Endothelial cell of umbilical vein (primary cell): ENCODE results near the gene RAX. TPM values are rescaled to one million over a fixed set of nuclear protein-coding genes. Genes with fewer than 3 reads are reported as not detected.

Experiments used
- BruUV-seq: library from RNA; stranded (reverse); fragments of 400-500 nt; replicated peaks from 2 replicates; lab custom pipeline; 2021; lab: Mats Ljungman, UMichigan
- CTCF ChIA-PET: fragments of 300-600, 350-600 bp; sonication (Branson Sonifier 250); formaldehyde crosslinking; loops from one replicate; lab custom pipeline; 2021; ENCODE audit warnings: antibody characterized with exemption, inconsistent platforms; lab: Charles Lee
- POLR2A ChIA-PET: fragments of 300-600, 350-600 bp; sonication (Branson Sonifier 250); formaldehyde crosslinking; loops from one replicate; lab custom pipeline; 2021; ENCODE audit warnings: antibody characterized with exemption, inconsistent platforms; lab: Charles Lee
- DNase-seq: peaks from one replicate; pipeline ENCODE4 v3.0.0-alpha.2; 2011; ENCODE audit warnings: low read depth, low spot score
- FAIRE-seq: peaks from 2 replicates; lab custom pipeline; 2011; peaks lifted over from hg19 to GRCh38; lab: Jason Lieb, UNC
- H2AFZ ChIP-seq: 2 replicates; pipeline ENCODE4 v1.6.0; 2012; ENCODE audit warnings: low read depth, low read length, control low read depth, inconsistent platforms
- H3K27ac ChIP-seq: 2 replicates; pipeline ENCODE4 v1.5.1; 2011; ENCODE audit warnings: low read depth, mild to moderate bottlenecking, control low read depth, low read length, moderate library complexity; ENCODE audit not compliant: insufficient read depth
- H3K27me3 ChIP-seq, 2 experiments: 2 replicates each; pipeline versions ENCODE4 v1.6.0 to v1.6.1; 2011; ENCODE audit warnings: low read length in 2 of 2, mixed read lengths in 1 of 2; ENCODE audit not compliant: control insufficient read depth in 2 of 2, insufficient read depth in 2 of 2
- H3K36me3 ChIP-seq, 2 experiments: 2 replicates in 1 of 2; 3 replicates in 1 of 2; pipeline ENCODE4 v1.5.1; 2011; ENCODE audit warnings: low read length in 2 of 2, mild to moderate bottlenecking in 1 of 2, moderate library complexity in 1 of 2; ENCODE audit not compliant: control insufficient read depth in 2 of 2, insufficient read depth in 2 of 2; ENCODE audit errors: extremely low read depth in 1 of 2
- H3K4me1 ChIP-seq: 3 replicates; pipeline ENCODE4 v1.5.1; 2011; ENCODE audit warnings: mild to moderate bottlenecking, low read length; ENCODE audit not compliant: control insufficient read depth, insufficient read depth; ENCODE audit errors: extremely low read depth
- H3K4me2 ChIP-seq: 2 replicates; pipeline ENCODE4 v1.6.1; 2011; ENCODE audit warnings: low read length, control low read depth, mixed read lengths; ENCODE audit not compliant: insufficient read depth
- H3K4me3 ChIP-seq, 3 experiments: fragments of 200-600 bp in 1 of 3; sonication (generic), shearing (Covaris generic) in 1 of 3; replicated peaks in 1 of 3; 2 replicates each; pipeline ENCODE4 v1.5.1; 2011 to 2016; ENCODE audit warnings: control low read depth in 3 of 3, low read length in 3 of 3, mild to moderate bottlenecking in 2 of 3, inconsistent platforms in 1 of 3, low read depth in 1 of 3, moderate library complexity in 1 of 3; ENCODE audit not compliant: insufficient read depth in 1 of 3
- H3K79me2 ChIP-seq: 2 replicates; pipeline ENCODE4 v1.6.0; 2012; ENCODE audit warnings: low read length, inconsistent platforms; ENCODE audit not compliant: control insufficient read depth, insufficient read depth
- H3K9ac ChIP-seq: replicated peaks from 2 replicates; pipeline ENCODE3; 2011; ENCODE audit warnings: low read length, control low read depth; ENCODE audit not compliant: insufficient read depth; ENCODE audit errors: extremely low read depth
- H3K9me1 ChIP-seq: replicated peaks from 3 replicates; pipeline ENCODE4 v1.6.0; 2011; ENCODE audit warnings: mild to moderate bottlenecking, low read length; ENCODE audit not compliant: control insufficient read depth, insufficient read depth; ENCODE audit errors: extremely low read depth
- H3K9me3 ChIP-seq: replicated peaks from 2 replicates; pipeline ENCODE4 v1.5.1; 2012; ENCODE audit warnings: low read length, inconsistent platforms; ENCODE audit not compliant: control insufficient read depth, insufficient read depth
- H4K20me1 ChIP-seq: replicated peaks from 2 replicates; pipeline ENCODE3; 2011; ENCODE audit warnings: mild to moderate bottlenecking, low read length; ENCODE audit not compliant: control insufficient read depth, insufficient read depth; ENCODE audit errors: extremely low read depth
- EZH2 ChIP-seq: IDR thresholded peaks from 2 replicates; pipeline ENCODE4 v1.6.1; 2012; ENCODE audit warnings: borderline replicate concordance, low read depth, mild to moderate bottlenecking, moderate library complexity, low read length, inconsistent platforms; ENCODE audit not compliant: severe bottlenecking
- FOS ChIP-seq: IDR thresholded peaks from 2 replicates; pipeline ENCODE4 v1.6.1; 2011; ENCODE audit warnings: mild to moderate bottlenecking, low read length, moderate library complexity, borderline replicate concordance; ENCODE audit not compliant: insufficient read depth
- GATA2 ChIP-seq: IDR thresholded peaks from 2 replicates; pipeline ENCODE4 v1.7.0; 2011; ENCODE audit warnings: low read depth, mild to moderate bottlenecking, moderate library complexity, mixed read lengths, low read length; ENCODE audit not compliant: insufficient read length, insufficient read depth
- JUN ChIP-seq: IDR thresholded peaks from 2 replicates; pipeline ENCODE4 v1.6.1; 2011; ENCODE audit warnings: borderline replicate concordance, low read depth; ENCODE audit not compliant: insufficient read length, insufficient read depth
- MYC ChIP-seq: IDR thresholded peaks from one replicate; pipeline ENCODE4 v1.6.1; 2011; ENCODE audit warnings: mild to moderate bottlenecking, low read depth, low read length
- POLR2A ChIP-seq: IDR thresholded peaks from 2 replicates; pipeline ENCODE4 v1.6.1; 2012; ENCODE audit warnings: low read depth, mild to moderate bottlenecking, control low read depth, low read length
- POLR2AphosphoS5 ChIP-seq: IDR thresholded peaks from 2 replicates; pipeline ENCODE4 v1.6.1; 2012; ENCODE audit warnings: low read depth, mild to moderate bottlenecking, control low read depth, low read length, moderate library complexity; ENCODE audit not compliant: insufficient read depth
- dilution Hi-C: fragments of 300-500 bp; cut with MboI; formaldehyde crosslinking; loops from one replicate; pipeline ENCODE4 v1.15.0; 2019; ENCODE audit warnings: low sequenced_read_pairs; ENCODE audit not compliant: extremely low pct_ligation_motif_present
- intact Hi-C: fragments of 100-400 bp; cut with micrococcal nuclease; formaldehyde crosslinking; loops from one replicate; pipeline ENCODE4 v1.10.0; 2022
- polyA plus RNA-seq, 4 experiments: library from polyadenylated mRNA; depleted of rRNA in 3 of 4; stranded (reverse) in 3 of 4; unstranded in 1 of 4; fragments of >200 nt; gene quantifications; 2 replicates each; pipeline versions ENCODE4 v1.2.1 to v1.2.3, GENCODE V29; 2011 to 2012; ENCODE audit warnings: missing spikeins in 1 of 4
- total RNA-seq: library from RNA; stranded (reverse); gene quantifications from 2 replicates; pipeline ENCODE4 v1.2.3, GENCODE V29; 2021
- TF ChIP-seq, protein P1 (sequence below), 2 donors: IDR thresholded peaks; 1 replicate in 1 of 2; 2 replicates in 1 of 2; pipeline ENCODE4 v1.5.1; 2011; ENCODE audit warnings: low read length in 2 of 2, mild to moderate bottlenecking in 2 of 2, moderate library complexity in 2 of 2, control low read depth in 1 of 2, inconsistent platforms in 1 of 2, low read depth in 1 of 2; ENCODE audit not compliant: insufficient read depth in 1 of 2; ENCODE audit errors: extremely low read depth in 1 of 2
- TF ChIP-seq, protein P2 (sequence below): IDR thresholded peaks from 2 replicates; pipeline ENCODE4 v1.6.1; 2011; ENCODE audit not compliant: insufficient read depth, insufficient read length

Gene RAX
- total and polyA plus RNA-seq, 2 donors (not counting 3 experiments of a cell fraction or from before 2014, with no cell fraction given): not detected

DNA sequence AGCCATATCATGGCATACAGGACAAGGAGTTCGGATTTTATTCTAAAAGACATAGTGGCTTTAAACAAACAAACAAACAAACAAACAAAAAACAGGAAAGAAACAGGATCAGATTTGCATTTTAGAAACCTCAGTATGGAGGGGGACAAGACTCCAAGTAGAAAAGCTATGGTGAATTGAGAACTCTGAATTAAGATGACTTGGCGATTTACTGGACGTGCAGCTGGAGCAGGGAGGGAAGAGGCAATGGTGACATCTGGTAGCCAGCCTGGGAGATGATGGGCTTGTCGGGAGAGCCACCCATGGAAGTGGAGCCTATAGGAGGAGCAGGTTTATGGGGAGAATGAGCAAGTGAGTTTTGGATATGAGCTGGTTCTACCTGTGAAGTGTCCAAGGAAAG is 32.0 kb upstream of the RAX start:
- Histone ChIP-seq H3K27me3 (peaks cover 6 to 22% of the 10 kb centered on the region in 2 experiments), H3K27ac (no peak overlapping the region), H4K20me1 (no peaks in the 10 kb centered on the region), H3K79me2 (no peaks in the 10 kb centered on the region), H3K36me3 (no peaks in the 10 kb centered on the region), H3K9me3 (no peaks in the 10 kb centered on the region), H3K4me3 (no peak overlapping the region), H3K9ac (no peak overlapping the region), H2AFZ (no peak overlapping the region), H3K9me1 (no peaks in the 10 kb centered on the region), H3K4me1 (peaks cover 6% of the 10 kb centered on the region), H3K4me2 (no peak overlapping the region)
- TF ChIP-seq, protein P1, sequence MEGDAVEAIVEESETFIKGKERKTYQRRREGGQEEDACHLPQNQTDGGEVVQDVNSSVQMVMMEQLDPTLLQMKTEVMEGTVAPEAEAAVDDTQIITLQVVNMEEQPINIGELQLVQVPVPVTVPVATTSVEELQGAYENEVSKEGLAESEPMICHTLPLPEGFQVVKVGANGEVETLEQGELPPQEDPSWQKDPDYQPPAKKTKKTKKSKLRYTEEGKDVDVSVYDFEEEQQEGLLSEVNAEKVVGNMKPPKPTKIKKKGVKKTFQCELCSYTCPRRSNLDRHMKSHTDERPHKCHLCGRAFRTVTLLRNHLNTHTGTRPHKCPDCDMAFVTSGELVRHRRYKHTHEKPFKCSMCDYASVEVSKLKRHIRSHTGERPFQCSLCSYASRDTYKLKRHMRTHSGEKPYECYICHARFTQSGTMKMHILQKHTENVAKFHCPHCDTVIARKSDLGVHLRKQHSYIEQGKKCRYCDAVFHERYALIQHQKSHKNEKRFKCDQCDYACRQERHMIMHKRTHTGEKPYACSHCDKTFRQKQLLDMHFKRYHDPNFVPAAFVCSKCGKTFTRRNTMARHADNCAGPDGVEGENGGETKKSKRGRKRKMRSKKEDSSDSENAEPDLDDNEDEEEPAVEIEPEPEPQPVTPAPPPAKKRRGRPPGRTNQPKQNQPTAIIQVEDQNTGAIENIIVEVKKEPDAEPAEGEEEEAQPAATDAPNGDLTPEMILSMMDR (IDR thresholded peaks at IDR 0.05; ENCODE audit: extremely low read depth in 1 of 2, insufficient read depth in 1 of 2, low read depth in 1 of 2, low read length in 2 of 2): no peak
- TF ChIP-seq GATA2 (no peak), FOS (no peak), JUN (no peak), POLR2A (no peak), EZH2 (no peak), POLR2AphosphoS5 (no peak), MYC (no peak)
- TF ChIP-seq, protein P2, sequence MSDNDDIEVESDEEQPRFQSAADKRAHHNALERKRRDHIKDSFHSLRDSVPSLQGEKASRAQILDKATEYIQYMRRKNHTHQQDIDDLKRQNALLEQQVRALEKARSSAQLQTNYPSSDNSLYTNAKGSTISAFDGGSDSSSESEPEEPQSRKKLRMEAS: no peak
- no peak for DNase-seq
- ChIA-PET CTCF (no interaction called here), POLR2A (no interaction called here)
- no peak for FAIRE-seq
- intact Hi-C loops: loop anchor here (5.0 kb wide), 1 partner anchor 1242 kb away; no protein-coding TSS in a partner anchor
- no TSS peak for BruUV-seq
- dilution Hi-C loops: no loop called here
